GM21717 (cell line): ENCODE data around the gene EFCAB6.

Experiments
- ATAC-seq: cut with Tn5 transposase; IDR thresholded peaks from one replicate; pipeline ENCODE4 v1.9.1; 2021; ENCODE audit warnings: mild to moderate bottlenecking, moderate library complexity; ENCODE audit not compliant: unreplicated experiment

Gene EFCAB6

GRCh38 chr22:43848366-43849171 lies 36.5 kb upstream of the EFCAB6 start:
- no peak for ATAC-seq

- no peak for ATAC-seq
Measured at GRCh38 chr22:43847376-43848289, 35.5 kb upstream of the EFCAB6 start.

GRCh38 chr22:43846966-43847365 lies 34.9 kb upstream of the EFCAB6 start:
- ATAC-seq, result no peak

GRCh38 chr22:43845981-43846380 lies 33.9 kb upstream of the EFCAB6 start:
- no peak for ATAC-seq

- ATAC-seq, result no peak
Measured at GRCh38 chr22:43844560-43845545, 32.7 kb upstream of the EFCAB6 start.

- ATAC-seq, result no peak
Measured at GRCh38 chr22:43843783-43844530, 31.9 kb upstream of the EFCAB6 start.

GRCh38 chr22:43841742-43842141 lies 29.6 kb upstream of the EFCAB6 start:
- ATAC-seq, result no peak

- ATAC-seq, result no peak
Measured at GRCh38 chr22:43840851-43841250, 28.7 kb upstream of the EFCAB6 start.

- no peak for ATAC-seq
Measured at GRCh38 chr22:43840431-43840830, 28.3 kb upstream of the EFCAB6 start.

- ATAC-seq, result no peak
Measured at GRCh38 chr22:43839781-43840180, 27.7 kb upstream of the EFCAB6 start.

- ATAC-seq, result no peak
Measured at GRCh38 chr22:43838571-43839307, 26.6 kb upstream of the EFCAB6 start.

- no peak for ATAC-seq
Measured at GRCh38 chr22:43838161-43838560, 26.1 kb upstream of the EFCAB6 start.

GRCh38 chr22:43837666-43838065 lies 25.6 kb upstream of the EFCAB6 start:
- no peak for ATAC-seq

GRCh38 chr22:43835736-43836135 lies 23.6 kb upstream of the EFCAB6 start:
- no peak for ATAC-seq

- no peak for ATAC-seq
Measured at GRCh38 chr22:43835166-43835565, 23.1 kb upstream of the EFCAB6 start.

- ATAC-seq, result no peak
Measured at GRCh38 chr22:43833286-43834240, 21.5 kb upstream of the EFCAB6 start.

- no peak for ATAC-seq
Measured at GRCh38 chr22:43832393-43833265, 20.5 kb upstream of the EFCAB6 start.
